Iris pigment epithelial cell (primary cell): ENCODE data around the gene VPS35L.

Experiments used
- DNase-seq: peaks from one replicate; pipeline ENCODE4 v3.0.0-alpha.2; 2011; ENCODE audit warnings: low read depth

Gene VPS35L

GRCh38 chr16:19696328-19696727 is 140.8 kb downstream of the VPS35L start:
- DNase-seq = peak; percentile 95

GRCh38 chr16:19696961-19697360 is 141.5 kb downstream of the VPS35L start:
- no peak for DNase-seq

GRCh38 chr16:19697756-19698318 is 142.3 kb downstream of the VPS35L start:
- DNase-seq = no peak

GRCh38 chr16:19698480-19699465 is 143.3 kb downstream of the VPS35L start:
- DNase-seq = peak; percentile 74

DNA sequence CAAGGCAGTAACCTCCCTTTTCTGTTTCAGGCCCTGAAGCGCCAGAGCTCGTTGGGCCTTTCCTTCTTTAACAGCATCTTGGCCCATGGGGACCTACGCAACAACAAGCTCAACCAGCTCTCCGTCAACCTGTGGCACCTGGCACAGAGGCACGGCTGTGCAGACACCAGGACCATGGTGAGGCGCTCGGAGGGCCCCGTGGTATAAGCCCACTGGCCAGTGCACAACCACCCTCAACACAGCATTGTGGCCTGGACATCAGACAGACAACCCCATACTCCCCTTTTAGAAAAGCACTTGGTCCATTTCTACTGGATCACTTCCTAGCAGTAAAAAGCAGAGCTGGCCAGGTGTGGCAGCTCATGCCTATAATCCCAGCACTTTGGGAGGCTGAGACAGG is 144.0 kb downstream of the VPS35L start:
- DNase-seq = no peak

DNA sequence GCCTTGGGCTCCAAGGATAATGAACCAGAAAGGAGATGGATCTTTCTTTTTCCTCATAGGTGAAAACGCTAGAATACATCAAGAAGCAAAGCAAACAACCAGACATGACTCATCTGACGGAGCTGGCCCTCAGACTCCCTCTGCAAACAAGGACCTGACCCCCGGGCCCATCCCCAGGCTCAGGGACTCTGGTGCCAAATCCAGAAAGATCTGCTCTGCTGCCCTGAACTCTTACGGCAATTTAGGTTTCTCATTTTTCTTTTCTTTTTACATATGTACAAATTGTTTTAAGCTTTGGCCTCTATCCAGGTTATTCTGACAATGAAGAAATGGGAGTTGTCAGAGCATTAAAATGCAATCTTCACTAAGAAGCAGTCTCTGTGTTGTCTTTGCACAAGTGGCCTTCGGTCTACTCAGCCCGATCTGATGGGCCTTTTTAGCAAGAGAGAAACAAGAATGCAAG is 144.8 kb downstream of the VPS35L start:
- DNase-seq = peak; percentile 86

- DNase-seq = peak; percentile 70
These were observed 145.6 kb downstream of the VPS35L start for GRCh38 chr16:19701091-19701490.

DNA sequence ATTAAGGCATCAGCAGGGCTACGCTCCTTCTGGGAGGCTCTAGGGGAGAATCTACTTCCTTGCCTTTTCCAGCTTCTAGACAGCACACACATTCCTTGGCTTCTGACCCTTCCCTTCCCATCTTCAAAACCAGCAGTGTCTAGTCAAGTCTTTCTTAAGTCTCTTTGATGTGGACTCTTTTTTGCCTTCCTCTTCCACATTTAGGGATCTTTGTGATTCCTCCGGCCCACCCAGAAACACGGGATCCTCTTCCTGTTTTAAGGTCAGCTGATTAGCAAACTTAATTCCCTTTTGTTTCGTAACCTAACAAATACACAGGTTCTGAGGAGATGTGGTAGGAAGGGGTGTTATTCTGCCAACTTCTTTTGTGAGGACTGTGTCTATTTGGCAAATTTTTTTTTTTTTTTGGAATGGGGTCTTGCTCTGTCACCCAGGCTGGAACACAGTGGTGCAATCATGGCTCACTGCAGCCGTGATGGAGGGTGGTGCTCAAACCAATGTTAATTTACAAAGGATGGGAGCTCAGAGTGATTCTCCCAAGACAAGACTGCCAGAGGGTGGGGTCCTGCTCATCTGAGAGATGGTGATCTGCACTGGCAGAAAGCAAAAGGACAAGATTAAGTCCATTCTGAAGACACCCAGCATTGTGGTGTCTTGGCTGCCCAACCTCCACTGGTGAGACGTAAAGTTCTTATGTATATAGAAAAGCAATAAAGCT is 147.8 kb downstream of the VPS35L start:
- DNase-seq = no peak

DNA sequence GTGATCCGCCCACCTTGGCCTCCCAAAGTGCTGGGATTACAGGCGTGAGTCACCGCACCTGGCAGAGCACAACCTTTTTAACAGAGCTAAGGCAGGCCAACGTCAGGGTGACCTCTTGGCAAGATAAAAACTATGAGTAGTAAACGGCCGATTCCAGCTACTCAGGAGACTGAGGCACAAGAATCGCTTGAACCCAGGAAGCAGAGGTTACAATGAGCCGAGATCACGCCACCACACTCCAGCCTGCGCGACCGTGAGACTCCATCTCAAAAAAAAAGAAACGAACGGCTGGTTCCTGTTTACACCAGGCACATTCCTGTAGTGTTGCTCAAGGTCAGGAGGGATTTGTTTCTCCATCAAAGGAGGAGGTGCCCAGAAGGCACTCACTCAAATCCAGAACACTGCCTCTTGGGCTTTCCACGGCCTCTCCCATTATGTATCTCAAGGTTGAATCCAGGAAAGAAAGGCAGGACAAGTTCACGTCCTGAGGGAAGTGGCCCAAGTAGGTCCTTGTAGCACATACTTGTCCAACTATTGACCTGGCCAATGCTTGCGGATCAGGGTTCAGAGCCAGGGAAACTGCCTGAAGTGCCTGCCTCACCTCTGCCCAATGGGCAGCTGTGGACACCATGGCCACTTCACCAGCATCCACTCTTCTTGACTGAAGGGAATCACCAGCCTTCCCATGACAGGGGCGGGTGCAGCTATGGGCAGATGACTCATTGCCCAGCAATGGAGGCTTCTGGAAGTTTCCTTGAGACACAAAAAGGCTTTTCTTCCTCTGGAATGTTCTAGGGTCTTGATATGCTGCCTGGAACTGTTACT is 149.0 kb downstream of the VPS35L start:
- peak; percentile 95 for DNase-seq

DNA sequence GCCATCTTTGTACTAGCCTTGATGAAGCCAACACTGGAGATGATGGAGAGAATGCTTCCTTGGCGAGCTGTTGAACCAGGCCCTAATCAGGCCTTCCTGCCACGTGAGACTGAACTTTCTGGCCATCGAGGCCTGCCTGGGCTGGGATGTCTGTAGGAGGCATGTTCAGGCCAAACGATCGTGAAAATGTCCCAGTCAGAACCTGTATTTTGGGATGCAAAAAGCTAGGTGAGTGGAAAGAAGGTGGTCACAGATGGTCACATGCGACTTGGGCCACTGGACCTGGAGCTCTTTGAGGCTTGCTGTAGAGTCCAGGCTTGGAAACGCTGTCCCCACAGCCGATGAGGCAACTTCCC is 149.6 kb downstream of the VPS35L start:
- no peak for DNase-seq

GRCh38 chr16:19705843-19706242 is 150.3 kb downstream of the VPS35L start:
- DNase-seq = no peak

DNA sequence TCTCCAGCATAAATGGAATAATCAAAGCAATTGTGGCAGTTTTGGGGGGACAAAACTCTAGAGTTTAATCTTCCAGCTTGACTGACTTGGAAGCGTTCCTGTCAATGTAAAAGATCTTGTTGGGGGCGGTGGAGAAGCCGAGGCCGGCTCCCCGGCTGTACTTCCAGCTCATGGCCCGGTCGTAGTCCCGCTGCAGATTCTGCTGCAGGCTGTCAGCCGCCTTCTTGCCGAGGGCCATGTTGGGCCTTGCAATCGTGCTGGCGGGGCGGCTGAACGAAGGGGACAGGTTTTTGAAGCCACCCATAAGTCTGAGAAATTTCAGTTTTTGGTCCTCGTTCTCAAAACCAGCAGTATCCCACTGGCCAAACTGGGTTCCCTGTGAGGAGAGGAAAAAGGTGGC is 151.3 kb downstream of the VPS35L start:
- DNase-seq = no peak

GRCh38 chr16:19707569-19708295 is 152.2 kb downstream of the VPS35L start:
- DNase-seq = no peak

DNA sequence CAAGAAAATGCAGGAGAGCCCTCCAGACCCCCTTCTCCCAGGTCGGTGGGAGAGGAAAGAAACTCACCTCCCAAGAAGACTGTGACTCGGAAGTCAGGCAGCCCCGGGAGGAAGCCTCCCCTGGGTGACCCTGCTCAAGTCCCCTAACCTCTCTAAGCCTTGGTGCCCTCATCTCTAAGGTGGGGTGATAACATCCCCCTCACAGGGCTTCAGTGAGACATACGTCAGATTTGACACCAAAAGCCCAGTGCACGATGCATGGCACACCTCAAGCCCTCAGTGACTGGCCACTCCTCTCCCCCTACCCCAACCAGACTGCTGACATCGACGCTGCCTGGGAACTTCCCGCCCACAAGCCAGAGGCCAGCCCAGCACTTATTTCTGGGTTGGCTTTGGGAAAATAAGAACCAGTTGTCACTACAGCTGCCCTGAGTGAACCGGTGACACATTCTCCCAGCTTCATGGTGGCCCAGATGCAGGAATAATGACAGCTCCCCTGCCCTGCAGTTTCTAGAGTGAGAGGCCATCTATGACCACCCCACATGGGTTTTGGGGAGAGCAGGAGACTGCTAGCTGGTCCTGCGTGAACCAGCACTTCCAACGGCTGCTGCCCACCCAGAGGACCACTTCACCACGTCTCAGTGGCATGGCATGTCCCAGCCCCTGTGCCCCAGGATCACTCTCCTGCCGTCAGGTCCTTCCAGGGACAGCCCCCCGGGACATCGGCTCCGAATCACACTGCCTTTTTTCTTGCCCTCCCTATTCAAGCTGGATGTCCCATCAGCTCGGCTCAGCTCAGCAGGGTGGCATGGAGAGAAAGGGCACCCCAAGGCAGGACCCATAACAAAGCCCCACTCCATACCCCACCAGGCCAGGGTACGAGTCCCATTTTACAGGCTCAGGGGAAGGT is 153.0 kb downstream of the VPS35L start:
- no peak for DNase-seq

- DNase-seq = no peak
These were observed 154.1 kb downstream of the VPS35L start for GRCh38 chr16:19709381-19710136.

DNA sequence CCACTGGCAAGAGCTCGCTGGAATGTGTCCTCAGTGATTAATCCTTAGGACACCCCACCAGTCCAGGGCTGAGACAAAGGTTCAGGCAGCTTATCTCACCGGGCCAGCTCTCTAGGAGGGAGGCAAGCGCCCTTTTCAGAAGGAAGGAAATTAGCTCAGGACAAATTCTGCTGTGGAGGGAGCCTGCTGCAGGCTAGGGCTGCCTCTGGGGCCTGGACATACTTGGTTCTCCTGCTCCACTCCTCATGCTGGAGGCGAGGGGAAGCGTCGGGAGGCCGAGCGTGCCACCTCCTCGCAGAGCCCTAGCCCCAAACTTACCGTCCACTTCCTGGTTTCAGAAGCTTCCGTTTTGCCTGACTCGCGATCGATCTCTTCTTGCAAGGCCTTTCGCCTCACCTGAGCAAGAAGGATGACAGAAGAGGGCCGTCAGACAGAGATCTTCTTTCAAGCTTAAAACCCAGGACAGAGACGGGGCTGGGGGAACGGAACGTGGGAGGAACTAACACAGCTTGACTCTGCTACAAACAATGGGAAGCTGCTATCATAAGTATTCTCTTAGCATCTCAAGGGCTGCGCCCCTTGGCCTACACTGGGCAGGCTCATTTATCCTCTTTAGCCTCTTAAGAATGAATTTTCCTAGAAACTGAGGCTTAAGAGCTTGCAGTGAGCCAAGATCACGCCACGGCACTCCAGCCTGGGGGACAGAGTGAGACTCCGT is 154.8 kb downstream of the VPS35L start:
- no peak for DNase-seq

DNA sequence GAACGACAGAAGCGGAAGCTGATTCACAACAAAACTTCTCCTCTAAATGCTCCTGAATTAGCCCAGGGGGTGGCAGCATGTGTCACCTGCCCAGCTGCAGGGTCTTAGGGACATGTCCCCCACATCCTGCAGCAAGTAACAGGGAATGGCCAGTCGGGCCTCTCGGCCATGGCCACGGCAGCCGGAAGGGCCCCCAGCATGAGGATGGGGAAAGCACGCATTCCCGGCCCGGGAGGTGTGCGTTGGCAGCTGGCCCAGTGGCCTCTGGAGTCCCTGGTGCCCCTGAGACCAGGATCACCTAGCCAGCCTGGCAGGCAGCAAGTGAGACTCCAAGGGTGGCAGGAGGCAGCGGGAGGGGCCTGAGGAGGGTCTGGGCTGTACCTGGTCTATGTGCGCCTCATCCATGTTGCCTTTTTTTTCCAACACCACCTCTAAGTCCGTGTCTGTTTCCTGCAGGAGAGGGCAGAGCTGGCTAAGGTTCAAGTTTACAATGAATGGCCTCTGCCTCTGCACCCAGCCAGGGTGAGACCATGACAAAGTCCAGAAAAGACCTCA is 155.6 kb downstream of the VPS35L start:
- DNase-seq = no peak

DNA sequence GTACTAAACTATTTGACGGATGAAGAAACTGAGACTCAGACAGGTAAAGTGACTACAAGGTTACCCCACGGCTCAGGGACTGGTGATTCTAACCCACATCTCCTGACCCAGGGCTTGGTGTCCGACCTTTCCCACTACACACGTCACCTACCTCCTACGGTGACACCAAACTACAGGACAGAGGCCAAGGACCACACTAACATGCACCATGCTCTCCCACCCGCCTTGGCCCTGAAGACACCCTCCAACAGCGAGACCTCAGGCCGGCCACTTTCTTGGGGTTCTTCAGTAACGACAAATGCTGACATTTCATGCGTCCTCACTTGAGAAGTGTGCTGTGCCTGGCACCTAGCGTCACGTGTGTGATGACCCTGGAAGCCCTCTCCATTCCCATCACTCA is 156.1 kb downstream of the VPS35L start:
- DNase-seq = no peak
